Measurements from ENCODE around the gene NDST1. TPM values are rescaled to one million over a fixed set of nuclear protein-coding genes. Genes with fewer than 3 reads are reported as not detected.
A peak's percentile ranks its signal among the peaks of the same experiment; 100 is the strongest.
"Not testable (repeated sequence)": the region's sequence is repeated elsewhere in the genome, so short reads cannot be mapped to it uniquely, and the experiment has no call there.

The NDST1 gene
- total RNA-seq, 1 donor from 2014 or later: 22.6 TPM

DNA sequence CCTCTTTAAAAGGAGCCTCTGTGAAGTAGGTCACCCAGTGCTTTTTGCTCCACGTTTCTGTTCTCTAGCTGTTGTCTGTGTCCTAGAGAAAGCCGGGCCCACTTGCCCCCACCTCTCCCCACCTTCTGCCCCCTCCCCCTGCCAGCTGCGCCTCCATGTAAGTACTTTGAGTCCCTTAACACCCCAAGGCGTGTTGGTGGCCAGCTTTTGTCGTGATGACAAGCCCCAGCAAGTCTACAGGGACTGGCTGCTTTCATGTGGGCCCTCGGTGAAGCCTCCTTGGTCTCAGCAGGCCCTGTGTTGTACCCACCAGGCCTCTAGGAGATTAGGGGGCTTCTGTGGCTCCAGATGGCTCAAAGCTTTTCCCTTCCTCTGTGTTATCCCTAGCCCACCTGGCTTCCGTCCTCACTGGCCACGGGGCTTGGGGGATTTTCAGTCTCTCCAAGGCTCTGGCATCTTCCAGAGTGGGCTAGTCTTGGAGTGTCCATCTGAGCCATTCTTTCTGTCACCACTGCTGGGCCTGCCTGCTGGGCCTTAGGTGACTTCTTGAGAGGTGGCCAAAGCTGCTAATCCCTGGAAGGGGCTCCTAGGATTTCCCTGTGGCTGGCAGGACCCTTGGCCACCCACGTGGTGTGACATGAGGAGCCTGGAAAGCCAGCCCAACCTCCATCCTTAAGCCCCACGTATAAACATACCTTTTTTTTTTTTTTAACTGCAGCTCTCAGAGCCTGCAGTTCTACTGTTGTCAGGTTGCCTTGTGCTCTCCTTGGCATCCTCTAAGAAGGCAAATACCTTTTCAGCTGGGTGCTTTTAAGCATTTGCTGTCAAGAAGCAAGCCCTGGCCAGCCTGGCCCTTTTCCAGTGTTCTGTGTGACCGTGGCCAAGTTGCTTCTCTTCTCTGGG is 1.1 kb upstream of the NDST1 start:
- no peak for DNase-seq (ENCODE audit: low read depth in 2 of 2)

DNA sequence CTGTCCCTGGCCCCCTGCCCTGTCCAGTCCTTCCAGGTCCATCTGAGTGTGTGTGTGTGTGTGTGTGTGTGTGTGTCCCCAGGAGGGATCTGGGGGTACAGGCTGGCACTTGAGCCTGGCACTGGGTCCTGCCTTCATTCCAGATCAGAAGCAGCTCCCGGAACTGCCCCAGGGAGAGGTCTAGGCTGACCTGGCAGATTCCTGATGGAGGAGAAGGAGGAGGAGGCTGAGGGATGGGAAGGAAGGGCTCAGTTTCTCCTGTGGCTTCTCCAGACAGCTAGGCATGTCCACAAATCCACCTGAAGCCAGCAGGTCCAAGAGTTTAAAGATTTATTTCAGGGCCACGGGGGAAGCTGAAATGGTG is 328 bp downstream of the NDST1 start:
- DNase-seq (ENCODE audit: low read depth in 2 of 2): no peak

DNA sequence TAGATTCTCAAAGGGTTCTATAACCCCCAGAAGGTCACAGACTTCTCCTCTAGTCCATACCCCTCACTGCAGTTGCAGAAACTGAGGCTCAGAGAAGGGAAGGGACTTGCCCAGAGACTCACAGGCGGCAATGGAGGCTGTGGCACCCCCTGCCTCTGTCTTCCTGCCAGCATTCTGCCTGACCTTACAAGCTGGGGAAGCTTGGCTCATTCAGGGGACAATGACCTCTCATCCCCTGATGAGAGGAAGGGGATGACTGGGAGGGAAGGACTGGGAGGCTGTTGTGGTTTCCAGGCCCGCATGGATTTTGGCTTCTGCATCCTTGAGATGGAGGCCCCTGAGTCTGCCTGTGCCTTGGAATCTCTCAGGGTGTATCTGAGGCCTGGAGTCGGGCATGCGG is 897 bp downstream of the NDST1 start:
- DNase-seq (ENCODE audit: low read depth in 2 of 2): no peak

DNA sequence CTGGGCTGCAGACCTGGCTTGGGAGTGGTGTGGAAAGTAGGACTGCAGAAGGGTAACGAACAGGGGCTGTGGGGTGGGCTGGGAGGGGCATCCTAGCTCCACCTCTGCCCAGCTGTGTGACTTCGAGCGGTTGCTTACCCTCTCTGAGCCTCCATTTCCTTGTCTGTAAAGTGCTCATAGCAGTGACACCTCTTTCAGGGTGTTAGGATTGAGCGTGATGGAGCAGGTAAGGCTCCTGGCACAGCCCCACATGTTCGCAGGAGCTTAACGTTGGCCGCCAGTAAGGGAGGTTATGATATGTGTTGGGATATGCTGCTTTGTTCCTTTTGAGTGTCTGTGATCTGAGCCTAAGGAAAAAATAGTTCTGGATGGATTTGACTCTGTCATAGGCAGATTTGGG is 2.1 kb downstream of the NDST1 start:
- no peak for DNase-seq (ENCODE audit: low read depth in 2 of 2)

DNA sequence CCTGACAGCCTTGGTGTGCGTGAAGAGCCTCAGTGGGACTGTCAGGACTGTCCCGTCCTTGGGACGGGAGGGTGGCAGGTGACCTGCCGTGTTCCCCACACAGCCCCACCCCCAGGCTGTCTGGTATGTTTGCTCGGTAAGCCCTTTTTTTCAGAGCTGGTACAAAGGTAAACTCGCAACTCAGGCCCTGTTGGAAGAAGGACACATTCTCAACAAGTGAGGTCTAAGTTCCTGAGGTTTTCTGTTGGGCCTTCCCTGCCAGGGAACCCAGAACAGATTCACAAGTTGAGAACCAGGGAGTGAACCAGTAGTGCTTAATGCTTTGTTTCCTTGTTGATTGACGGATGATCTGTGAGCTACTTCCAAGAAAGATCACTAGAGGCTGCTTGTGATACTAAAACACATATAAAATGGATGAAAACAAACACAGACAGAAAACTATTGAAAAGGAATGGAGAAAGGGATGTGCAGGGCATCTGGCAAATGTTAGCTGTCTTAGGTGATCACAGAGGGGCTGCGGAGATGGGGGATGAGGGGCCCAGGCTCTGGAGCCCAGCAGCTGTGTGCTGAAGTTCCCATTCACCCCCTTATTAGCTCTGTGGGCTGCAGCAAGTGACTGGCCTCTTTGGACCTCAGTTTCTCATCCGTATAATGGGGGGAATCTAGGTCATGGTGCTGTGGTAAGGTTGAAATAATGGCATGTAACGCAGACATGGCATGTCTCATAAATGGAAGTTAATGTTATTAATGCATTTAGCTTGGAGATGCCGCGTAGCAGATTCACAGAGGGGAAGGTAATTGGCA is 2.7 kb downstream of the NDST1 start:
- no peak for DNase-seq (ENCODE audit: low read depth in 2 of 2)

DNA sequence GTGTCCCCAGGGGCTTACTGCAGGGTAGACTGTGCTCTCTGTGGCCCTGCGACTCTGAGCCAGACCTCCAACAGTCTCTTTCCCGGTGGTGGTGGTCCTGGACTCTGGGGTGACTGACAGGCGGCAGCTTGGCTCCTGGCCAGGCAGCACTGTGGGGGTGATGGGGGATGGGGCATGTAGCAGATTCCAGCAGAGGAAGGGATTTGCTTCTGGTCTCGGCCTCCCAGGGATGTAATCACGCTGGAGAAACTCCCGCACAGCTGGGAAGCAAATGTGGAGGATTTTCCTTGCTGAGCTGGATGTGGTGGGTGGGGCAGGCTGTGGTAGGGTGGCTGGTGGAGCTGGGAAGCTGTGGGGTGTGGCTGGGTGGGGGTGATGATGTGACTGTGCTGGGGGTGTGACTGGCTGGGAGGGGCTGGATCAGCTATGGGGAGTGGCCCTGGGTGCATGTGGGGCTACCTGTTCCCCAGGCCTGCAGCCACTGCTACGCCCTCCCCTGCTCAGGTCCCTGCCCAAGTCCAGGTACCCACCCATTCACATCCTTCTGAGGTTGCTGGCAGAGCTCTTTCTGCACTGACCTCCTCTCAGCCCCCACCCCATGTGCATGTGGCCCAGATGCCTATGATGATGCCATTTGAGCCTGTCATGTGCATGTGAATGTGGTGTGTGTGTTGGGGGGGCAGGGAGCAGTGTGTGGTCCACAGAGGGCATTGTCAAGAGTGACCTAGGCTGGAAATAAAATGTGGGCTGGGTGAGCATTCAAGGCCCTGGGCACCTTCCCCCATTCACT is 3.8 kb downstream of the NDST1 start:
- peak; percentile 13 to 40 for DNase-seq (ENCODE audit: low read depth in 2 of 2)

DNA sequence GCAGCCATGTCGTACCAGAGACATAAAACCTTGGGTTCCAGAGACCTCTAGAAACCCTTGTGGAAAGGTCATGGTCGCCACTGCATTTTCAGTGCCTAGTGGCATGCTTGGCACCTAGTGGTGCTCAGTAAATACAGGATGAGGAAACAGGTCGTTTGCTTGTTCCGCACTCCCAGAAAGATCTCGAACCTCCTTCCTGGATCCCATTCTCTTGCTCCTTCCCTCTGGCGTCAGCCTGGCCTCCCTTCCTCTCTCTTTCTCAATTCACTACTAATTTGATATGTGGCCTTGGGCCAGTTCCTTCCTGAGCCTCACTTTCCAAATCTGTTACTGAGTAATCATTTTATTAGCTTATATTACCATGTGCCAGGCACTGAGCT is 4.4 kb downstream of the NDST1 start:
- peak; percentile 24 to 49 for DNase-seq (ENCODE audit: low read depth in 2 of 2)

DNA sequence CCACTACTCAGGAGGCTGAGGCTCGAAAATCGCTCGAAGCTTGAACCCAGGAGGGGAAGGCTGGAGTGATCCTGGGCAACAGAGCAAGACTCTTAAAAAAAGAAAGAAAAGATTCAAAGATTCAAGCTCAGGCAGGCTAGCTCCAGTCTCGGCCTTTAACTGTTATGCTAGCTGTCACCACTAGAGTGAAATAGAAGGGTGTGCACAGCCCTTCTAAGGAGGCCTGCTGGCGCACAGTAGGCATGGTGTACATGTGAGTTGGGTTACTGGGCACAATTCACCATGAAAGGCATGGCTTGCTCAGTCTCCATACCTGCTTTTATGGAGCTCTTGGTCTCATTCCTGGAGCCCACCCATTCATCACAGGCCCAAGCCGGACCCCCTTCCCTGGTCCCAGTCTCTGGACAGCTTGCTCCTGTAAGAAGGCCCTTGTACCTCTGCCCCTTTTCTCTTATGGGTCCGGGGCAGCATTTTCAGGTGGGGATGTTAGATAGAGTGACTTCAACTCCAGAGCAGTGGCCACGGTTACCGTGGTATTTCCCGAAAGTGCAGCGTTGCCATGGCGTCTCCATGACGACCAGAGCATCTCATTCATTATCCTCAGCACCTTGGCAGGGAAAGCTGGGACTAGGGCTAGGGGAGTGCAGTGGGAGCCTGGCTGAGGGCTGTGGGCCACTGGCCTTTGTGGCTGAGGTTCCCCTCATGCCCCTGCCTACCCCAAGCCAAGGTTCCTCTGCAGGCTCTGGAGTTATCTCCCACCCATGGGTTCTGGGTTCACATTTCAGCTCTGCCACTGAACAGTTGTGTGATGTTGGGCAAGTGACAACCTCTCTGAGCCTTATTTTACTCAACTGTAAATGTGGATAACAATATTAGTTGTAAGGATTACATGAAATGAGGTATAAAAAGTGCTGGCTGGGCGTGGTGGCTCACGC is 5.7 kb downstream of the NDST1 start:
- peak in 1 of 2 donors; percentile 36 for DNase-seq (ENCODE audit: low read depth in 2 of 2)

DNA sequence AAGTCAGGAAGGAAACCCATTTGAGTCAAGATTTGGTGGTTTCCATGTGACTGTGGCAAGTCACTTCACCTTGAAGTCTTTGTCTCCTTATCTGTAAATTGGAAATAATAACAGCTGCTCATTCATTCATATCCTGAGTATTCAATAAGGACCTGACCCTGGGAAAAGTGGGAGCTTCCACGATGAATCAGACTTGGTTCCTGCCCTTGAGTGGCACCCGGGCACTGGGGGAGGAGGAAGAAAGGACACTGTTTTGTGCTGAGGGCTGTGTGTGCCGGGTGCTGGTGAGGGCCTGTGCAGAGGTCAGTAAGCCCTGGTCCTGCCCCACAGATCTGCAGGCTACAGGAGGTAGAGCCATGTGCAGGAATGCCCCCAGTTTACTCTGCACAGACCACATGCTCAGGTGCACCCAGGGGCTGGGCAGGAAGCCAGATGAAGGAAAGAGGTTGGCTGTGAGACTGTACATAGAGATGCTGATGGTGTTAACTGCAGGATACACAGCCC is 6.8 kb downstream of the NDST1 start:
- peak in 1 of 2 donors; percentile 91 for DNase-seq (ENCODE audit: low read depth in 2 of 2)

DNA sequence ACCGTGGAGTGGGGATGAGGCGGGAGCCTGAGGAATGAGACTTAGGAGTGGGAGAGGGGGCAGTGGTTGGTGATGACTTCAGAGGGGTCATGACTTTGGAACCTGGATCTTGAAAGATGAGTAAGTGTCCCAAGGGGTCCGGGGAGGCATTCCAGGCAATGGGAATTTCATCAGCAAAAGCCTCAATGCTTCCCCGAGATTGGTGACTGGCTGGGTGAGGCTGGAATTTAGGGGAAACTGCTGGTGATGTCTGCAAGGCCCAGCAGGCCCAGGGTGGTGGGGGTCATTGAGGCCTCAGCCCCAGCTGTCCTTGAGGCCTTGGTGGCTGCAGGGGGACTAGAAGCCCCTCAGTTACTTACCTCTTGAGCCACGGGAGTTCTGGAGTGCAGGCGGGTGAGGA is 7.5 kb downstream of the NDST1 start:
- no peak for DNase-seq (ENCODE audit: low read depth in 2 of 2)

DNA sequence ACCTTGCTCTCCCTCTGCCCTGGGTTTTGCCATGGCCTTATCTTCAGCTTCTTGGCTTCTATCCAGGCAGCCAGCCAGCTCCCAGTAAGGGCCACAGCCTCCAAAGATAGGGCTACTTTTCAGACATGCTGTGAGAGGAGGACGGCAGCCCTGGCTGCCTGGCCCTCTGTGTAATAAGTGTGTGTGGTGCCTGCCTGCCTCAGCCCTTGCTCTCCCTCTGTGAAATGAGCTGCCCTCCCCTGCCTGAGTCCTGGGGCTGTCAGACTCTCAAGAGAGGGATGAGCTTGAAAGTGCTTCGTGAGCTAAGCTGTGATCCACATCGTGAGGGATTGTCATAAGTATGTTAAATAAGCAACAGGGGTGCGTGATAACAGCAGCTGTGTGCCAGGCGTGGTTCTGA is 8.1 kb downstream of the NDST1 start:
- DNase-seq (ENCODE audit: low read depth in 2 of 2): peak in 1 of 2 donors; percentile 37

DNA sequence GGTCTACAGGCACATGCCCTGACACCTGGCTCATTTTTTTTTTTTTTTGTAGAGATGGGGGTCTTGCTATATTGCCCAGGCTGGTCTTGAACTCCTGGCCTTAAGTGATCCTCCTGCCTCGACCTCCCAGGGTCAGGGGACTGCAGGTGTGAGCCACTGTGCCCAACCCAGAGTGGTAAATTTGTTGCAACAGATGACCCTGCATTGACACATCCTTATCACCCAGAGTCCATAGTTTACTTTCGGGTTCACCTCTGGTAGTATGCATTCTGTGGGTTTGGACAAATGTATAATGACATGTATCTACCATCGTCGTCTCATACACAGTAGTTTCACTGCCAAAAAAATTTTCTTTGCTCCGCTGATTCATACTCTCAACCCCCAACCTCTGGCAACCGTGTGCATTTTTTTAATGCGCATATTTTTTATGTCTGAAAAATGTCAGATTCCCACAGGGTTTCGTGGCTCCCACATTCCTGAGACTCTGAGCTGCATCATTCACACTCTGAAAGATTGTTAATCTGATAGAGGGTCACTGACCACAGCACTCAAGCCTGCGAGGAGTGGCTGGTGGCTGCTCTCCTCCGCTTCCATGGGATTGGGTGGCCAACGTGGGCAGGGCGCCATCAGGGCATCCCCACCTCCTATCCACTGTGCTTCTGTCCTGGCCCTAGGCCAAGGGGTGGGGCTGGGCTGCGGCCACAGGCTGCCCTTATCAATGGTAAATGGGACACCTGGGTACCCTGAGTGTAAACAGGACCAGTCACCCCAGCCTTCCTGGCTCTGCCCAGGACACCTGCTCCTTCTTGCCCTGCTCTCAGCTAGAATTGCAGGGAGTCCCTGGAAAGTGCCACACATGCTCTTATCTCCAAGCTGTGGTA is 9.6 kb downstream of the NDST1 start:
- DNase-seq (ENCODE audit: low read depth in 2 of 2): peak; percentile 67 to 93

DNA sequence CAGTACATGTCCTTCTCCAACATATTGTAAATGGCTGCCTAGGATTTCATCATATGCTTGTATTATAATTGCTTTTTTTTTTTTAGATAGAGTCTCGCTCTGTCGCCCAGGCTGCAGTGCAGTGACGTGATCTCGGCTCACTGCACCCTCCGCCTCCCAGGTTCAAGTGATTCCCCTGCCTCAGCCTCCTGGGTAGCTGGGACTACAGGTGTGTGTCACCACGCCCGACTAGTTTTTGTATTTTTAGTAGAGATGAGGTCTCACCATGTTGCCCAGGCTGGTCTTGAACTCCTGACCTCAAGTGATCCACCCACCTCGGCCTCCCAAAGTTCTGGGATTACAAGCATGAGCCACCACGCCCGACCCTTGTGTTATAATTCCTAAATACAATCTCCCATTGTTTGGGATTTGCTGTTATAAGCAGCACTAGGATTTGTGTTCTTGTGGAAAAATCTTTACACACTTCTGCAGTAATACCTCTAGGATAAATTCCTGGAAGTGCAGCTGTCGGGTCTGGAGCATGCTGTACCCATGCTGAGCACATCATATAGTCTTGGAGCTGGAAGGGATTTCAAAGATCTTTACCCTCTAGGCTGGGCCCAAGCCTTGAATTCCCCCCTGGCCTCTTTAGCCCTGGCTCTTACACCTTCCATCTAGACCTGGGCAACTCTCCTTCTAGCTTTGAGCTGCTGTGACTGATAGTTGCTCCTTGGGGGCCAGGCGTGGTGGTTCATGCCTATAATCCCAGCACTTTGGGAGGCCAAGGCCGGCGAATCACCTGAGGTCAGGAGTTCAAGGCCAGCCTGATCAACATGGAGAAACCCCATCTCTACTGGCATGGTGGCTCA is 11.0 kb downstream of the NDST1 start:
- DNase-seq (ENCODE audit: low read depth in 2 of 2): not testable (repeated sequence)

DNA sequence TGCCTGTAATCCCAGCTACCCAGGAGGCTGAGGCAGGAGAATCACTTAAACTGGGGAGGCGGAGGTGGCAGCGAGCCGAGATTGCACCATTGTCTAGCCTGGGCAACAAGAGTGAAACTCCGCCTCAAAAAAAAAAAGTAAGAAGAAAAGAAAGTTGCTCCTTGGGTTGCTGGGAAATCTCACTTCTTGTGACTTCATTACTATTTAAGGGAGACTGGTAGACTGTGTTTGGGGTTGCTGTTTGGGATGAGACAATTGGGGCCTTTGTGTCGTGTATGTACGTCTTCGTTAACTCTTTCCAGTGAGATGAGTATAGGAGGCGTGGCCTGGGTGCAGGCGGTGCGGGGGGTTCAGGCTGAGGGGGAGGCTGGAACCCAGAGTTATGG is 11.6 kb downstream of the NDST1 start:
- DNase-seq (ENCODE audit: low read depth in 2 of 2): no peak

DNA sequence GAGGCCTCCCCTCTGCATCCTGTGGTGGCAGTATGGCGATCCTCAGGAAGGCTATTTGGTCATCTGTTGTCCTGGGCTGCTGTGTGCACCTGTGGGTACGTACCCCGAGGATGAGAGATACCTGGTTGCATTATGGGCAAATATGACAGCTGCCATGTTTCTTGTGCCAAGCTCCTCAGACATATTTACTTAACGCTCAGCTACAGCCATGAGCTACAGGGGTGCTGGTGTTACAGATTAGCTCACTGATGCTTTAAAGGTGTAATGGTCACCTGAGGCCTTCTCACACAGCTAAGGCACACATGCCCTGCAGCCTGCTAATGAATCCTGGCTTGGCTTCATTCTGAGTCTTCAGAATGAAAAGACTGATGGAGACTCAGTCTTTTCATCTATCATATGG is 12.0 kb downstream of the NDST1 start:
- no peak for DNase-seq (ENCODE audit: low read depth in 2 of 2)

DNA sequence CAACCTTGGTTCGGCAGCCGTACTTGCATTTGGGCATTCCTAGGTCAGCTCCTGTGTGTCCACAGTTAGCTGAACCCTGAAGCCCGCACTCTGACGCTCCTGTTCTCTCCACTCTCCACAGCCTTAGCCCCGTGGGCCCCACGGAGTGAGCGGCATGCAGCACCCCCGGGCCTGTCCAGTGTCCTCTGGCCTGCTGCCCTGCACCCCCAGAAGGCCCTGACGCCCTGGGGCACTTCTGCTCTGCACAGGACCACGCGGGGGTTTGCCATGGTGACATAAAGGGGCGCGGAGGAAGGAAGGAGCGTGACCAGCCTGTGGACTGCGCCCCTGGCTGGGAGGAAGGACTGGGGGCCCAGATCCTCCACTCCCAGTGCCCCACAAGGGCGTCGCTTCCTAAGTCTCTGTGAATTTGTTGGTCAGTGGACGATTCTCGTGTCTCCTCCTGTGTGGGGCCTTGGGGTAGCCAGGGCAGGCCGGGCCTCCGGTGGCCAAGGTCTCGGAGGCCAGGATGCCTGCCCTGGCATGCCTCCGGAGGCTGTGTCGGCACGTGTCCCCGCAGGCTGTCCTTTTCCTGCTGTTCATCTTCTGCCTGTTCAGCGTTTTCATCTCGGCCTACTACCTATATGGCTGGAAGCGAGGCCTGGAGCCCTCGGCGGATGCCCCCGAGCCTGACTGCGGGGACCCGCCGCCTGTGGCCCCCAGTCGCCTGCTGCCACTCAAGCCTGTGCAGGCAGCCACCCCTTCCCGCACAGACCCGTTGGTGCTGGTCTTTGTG is 13.0 kb downstream of the NDST1 start:
- no peak for DNase-seq (ENCODE audit: low read depth in 2 of 2)

DNA sequence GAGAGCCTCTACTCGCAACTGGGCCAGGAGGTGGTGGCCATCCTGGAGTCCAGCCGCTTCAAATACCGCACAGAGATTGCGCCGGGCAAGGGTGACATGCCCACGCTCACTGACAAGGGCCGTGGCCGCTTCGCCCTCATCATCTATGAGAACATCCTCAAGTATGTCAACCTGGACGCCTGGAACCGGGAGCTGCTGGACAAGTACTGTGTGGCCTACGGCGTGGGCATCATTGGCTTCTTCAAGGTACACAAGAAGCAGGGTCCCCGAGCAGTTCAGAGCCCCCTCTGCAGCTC is 13.5 kb downstream of the NDST1 start:
- DNase-seq (ENCODE audit: low read depth in 2 of 2): no peak

DNA sequence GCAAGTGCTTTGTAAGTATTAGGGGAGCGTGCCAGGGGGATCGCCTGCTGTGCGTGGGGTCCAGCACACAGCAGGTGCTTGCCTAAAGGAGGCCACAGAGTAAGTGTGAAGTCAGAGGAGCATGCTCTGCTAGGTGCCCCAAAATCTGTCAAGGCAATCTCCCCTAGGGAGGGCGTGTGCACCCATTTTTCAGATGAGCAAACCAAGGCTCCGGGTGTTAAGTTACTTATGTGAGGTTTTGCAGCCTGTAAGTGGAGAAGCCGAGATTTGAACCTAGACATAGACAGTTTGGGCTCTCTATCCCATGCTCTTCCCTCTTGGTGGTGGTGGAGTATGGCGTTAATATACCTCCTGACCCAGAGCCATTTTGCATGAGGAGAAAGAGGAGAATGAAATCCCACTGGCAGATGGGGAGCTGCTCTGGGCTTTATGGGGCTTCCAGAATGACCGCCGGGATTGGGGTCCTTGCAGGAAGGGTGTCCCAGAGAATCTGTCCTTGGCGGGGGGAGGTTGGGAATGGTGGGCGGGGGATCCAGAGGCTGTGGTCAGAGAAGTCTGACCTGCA is 14.1 kb downstream of the NDST1 start:
- no peak for DNase-seq (ENCODE audit: low read depth in 2 of 2)

Measured in lung microvascular endothelial cell (primary cell).